ENCODE measurements around the gene DLGAP1.
"Not testable (repeated sequence)": the region's sequence is repeated elsewhere in the genome, so short reads cannot be mapped to it uniquely, and the experiment has no call there.

DLGAP1 gene

DNA sequence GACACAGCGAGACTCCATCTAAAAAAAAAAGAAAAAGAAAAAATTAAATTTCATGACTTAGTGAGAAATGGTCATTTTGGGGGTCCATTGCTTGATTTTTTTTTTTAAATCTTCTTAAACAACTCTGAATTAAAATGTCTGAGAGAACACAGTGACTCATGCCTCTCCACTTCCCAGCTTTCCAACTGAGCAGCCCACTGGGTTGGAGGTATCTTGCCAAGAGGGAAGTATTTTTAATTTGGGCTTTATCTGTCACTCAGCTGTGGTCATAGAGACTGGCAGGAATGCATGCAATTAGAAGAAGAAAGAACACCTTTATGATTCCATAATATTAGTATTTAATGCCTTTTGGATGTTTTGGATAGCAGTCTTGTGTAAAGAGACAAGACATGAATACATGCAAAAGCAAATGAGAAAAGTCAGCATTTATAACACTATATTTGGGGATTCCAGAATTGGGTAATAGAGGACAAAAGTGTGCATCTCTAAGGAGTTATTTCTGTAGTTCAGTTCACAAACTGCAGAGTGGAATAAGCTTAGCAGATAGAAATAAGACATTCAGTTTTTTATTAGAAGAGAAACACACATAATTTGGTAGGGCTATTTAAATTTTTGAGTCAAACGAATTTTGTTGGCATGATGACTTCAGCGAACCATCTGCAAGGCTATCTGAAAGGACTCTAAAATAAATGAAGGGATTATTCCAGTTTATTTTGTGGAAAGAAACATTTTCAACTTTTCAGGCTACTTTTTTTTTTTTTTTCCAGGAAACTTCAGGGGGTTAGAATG is 750.4 kb downstream of the DLGAP1 start:
- DNase-seq, result no peak

DNA sequence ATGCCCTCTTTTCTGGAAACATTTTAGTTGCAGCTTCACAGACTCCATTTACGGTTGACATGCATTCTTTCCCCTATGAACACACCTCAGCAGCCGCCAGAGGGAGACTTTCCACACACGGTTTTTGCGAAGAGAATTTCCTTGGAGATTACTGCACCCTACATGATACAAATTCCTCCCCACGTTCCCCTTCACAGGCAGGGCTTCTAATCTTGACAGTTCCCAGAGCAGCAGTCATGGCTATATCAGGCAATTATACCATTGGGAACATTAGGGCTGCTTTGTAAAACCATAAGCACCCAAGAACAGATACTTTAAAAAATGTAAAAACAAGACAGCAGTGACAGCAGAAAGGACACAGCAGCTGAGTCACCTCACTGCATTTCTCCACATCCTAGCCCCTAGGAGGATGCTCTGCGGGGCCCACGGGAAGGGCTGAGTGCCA is 751.4 kb downstream of the DLGAP1 start:
- no peak for DNase-seq

DNA sequence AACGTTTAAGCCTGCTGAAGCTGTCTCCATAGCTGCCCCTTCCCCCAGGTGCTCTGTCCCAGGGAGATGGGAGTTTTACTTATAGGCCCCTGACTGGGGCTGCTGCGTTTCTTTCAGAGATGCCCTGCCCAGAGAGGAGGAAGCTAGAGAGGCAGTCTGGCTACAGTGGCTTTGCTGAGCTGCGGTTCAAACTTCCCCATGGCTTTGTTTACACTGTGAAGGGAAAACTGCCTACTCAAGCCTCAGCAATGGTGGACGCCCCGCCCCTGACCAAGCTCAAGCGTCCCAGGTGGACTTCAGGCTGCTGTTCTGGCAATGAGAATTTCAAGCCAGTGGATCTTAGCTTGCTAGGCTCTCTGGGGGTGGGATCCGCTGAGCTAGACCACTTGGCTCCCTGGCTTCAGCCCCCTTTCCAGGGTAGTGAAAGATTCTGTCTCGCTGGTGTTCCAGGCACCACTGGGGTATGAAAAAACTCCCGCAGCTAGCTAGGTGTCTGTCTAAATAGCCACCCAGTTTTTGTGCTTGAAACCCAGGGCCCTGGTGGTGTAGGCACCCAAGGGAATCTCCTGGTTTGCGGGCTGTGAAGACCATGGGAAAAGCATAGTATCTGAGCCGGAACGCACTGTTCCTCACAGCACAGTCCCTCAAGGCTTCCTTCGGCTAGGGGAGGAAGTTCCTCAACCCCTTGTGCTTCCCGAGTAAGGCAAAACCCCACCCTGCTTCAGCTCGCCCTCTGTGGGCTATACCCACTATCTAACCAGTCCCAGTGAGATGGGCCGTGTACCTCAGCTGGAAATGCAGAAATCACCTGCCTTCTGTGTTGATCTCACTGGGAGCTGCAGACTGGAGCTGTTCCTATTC is 755.2 kb downstream of the DLGAP1 start:
- DNase-seq, result not testable (repeated sequence)

DNA sequence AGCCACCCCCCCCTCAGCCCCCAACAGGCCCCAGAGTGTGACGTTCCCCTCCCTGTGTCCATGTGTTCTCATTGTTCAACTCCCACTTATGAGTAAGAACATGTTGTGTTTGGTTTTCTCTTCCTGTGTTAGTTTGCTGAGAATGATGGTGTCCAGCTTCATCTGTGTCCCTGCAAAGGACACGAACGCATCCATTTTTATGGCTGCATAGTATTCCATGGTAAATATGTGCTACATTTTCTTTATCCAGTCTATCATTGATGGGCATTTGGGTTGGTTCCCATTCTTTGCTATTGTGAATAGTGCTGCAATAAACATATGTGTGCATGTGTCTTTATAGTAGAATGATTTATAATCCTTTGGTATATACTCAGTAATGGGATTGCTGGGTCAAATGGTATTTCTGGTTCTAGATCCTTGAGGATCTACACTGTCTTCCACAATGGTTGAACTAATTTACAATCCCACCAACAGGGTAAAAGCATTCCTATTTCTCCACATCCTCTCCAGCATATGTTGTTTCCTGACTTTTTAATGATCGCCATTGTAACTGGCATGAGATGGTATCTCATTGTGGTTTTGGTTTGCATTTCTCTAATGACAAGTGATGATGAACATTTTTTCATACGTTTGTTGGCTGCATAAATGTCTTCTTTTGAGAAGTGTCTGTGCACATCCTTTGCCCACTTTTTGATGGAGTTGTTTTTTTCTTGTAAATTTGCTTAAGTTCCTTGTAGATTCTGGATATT is 760.9 kb downstream of the DLGAP1 start:
- not testable (repeated sequence) for DNase-seq

DNA sequence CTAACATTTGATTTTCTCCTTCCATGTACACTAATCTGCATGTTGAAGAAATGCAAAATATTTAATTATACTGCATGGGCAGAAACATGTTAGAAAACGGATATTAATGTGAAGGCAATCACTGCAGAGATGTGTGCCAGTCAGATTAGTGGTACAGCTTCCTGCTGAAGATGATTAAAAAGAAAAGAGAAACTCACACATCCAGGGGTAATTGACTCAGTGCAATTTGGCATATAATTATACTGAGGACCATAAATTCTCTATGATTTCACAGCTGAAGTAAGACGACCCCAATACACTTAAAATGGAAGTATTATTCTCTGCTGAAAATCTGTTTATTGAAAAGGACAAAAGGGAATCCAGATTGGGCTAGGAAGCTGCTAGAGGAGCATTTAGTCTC is 761.7 kb downstream of the DLGAP1 start:
- no peak for DNase-seq

DNA sequence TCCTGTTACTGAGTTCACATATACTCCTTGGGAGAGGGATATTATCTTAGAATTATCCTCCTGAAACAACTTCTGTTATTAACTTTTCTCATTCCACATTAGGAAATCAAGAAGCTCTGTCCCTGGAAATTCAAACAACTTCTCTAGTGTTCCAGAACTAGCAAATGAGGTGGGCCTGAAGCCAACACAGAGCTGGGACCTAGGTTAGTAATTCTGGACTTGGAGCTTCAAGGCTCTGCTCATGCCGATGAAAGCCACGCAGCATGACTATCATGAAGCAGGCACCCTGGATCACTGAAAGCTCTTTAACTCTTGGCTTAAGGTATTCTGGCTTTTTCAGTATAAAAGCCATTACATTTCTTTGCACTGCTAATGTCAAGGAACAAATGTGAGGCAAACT is 762.4 kb downstream of the DLGAP1 start:
- no peak for DNase-seq

DNA sequence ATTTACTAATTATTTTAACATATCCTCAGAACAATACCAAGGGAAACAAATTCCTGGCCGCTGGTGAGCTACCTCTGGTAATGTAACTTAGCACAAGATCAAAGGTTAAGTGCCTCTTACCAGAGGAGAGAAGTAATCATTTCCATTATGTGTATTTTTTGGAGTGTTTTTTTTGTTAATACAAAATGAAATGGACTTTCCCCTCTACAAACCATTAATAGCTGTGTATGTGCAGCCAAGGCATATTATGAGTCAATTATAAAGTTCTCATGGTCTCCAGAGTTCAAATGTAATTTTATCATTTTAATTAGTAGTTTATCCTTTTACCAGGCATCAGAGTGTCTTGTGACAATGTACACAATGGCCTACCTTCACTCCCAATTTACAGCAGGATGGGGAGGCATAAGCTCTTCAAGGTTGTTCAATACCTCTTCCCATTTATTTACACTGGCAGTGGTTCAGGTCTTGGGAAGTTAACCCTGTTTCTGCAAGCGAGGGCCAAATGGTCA is 762.9 kb downstream of the DLGAP1 start:
- no peak for DNase-seq

DNA sequence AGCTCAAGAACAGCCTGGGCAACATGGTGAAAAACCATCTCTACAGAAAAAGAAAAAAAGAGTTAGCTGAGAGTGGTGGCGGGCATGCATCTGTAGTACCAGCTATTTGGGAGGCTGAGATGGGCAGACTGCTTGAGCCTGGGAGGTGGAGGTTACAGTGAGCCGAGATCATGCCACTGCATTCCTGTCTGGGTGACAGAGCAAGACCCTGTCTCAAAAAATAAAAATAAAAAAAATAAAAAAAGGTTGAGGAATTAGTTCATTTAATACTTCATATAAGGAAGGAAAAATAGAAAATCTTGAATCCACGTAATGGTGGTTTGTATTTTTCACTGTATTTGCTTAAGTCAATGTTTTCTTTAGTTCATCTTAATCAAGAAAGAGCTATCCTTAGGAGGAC is 763.4 kb downstream of the DLGAP1 start:
- no peak for DNase-seq

DNA sequence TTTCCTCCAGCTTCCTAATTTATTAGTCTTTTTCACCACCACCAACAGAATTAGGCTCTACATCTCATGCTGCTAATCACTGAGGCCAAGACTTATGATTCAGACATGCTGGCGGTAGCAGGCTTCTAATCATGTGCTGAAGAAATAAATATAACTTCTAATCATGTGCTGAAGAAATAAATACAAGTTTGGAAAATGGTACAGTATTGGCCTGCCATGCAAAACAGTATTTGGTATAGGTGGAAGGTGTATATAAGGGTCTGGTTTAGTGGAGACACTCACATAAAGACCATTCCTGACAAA is 764.4 kb downstream of the DLGAP1 start:
- no peak for DNase-seq

DNA sequence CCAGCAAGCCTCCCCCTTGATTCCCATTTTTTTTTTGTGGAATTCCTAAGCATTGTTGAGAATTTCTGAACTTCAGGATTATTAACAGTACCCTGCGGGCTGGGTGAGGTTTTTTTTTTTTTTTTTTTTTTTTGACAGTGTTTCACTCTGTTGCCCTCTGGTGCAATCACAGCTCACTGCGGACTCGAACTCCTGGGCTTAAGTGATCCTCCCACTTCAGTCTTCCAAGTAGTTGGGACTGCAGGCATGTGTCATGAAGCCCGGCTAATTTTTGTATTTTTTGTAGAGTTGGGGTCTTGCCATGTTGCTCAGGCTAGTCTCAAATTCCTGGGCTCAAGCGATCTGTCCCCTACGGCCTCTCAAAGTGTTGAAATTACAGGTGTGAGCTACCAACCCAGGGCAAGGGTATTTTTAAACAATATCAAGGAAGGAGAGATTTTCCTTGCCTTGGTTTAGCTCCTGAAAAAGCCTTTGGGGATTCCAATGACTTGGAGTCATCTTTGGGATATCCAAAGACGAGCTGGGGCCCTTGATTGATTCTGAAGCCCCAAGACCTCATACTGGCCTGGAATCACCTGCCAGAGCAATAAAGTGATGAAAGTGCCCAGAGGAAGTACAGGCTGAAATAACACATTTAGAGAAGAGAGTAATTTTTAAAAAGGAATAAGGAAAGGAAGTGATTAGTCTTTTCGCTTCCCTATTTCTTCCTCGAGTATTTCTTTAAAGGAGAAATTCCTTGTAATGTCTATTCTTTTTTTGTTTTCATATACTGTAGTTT is 764.9 kb downstream of the DLGAP1 start:
- no peak for DNase-seq

DNA sequence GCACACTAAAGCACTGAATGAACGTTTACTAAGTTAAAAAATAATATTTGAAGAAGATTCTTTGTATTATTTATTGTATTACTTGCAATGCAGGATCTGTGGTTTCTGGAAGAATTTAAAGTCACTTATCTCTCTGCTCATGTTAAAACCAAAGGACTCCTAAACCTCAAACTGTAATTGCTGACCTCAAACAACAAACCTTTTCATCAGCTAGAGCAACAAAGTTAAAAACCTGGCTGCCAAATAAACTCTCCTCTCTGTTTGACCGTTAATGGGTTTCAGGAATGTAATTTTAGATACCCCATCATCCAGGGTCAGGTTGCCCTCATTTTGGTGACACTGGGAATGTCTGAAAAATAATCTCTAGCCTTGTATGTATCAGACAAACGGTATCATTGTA is 766.0 kb downstream of the DLGAP1 start:
- DNase-seq, result no peak

DNA sequence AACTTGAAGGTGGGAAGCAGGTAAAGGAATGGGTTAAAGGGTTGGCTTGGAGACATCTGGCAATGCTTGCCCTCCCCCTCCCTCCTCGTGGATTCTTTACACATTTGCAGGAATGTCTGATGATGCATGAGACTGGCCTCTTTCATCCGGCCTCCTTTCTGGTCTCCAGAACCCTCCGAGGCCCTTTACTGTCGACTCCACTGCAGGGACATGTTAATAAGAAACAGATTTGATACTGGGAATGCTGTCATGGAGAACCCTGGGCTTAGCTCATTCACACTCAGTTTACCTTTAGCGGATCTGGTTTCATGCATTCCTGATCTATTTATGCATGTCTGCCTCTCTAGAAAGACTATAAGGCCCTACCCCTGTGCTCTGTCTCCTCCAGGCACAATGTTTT is 766.4 kb downstream of the DLGAP1 start:
- DNase-seq, result no peak

DNA sequence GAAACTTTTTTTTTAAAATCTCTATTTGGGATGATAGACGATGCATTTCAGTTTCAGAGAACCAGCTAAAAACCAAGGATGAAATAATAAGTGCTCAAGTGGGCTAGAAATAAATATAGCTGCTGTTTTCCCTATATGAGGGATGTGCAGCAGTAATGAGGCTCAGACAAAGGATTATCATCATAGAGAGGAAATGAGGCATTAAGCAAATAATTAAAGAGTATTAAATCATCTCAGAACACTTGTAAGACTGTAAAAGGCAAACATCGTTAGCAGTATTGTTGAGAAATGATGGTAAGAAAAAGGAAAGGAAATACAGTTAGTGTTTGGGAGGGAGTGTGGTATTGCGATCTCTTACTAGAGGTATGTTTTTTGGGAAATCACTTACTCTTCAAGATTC is 771.6 kb downstream of the DLGAP1 start:
- DNase-seq, result no peak

DNA sequence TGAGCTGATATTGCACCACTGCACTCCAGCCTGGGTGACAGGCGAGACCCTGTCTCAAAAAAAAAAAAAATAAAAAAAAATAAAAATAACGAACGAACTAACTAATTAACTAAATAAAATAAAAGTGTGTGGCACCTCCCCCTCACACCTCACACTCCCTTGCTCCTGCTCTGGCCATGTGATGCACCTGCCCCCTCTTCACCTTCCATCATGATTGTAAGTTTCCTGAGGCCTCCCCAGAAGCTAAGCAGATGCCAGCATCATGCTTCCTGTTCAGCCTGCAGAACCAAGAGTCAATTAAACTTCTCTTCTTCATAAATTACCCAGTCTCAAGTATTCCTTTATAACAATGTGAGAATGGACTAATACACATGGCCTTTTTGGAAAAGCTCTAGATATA is 773.0 kb downstream of the DLGAP1 start:
- no peak for DNase-seq

DNA sequence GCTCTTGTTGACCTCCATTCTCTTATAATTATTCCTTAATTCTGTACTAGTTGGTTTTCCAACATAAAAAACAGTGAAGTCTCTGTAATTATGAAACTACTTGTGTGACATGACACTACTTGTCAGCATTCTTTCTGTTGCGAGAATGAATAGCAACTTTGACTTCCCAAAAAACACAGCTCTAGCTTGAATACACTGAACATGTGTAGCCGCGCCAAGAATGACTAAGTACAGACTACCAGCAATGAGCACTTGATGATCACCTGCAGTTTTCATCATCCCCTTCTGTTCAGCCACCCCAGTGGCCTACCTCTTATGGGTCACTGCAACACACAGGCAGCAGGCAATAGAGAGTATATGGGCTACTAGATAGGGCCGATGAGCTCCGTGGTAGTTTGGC is 775.9 kb downstream of the DLGAP1 start:
- no peak for DNase-seq

DNA sequence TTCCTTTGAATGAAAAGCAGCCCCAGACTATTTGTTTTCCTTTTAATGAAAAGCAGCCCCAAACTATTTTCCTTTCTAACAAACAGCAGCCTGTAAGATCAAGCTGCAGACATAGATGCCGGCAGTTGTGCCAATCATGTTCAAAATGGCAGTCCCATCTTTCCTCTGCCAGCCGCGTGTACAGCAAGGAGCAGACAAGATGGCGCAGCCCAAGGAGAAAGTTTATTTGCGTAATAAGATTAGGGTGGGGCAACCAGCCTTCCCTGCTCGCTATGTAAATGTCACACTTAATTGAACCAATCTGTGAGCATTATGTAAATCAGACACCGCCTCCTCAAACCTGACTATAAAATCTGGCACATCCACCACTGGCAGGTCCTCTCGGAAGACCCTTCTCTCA is 779.1 kb downstream of the DLGAP1 start:
- no peak for DNase-seq

DNA sequence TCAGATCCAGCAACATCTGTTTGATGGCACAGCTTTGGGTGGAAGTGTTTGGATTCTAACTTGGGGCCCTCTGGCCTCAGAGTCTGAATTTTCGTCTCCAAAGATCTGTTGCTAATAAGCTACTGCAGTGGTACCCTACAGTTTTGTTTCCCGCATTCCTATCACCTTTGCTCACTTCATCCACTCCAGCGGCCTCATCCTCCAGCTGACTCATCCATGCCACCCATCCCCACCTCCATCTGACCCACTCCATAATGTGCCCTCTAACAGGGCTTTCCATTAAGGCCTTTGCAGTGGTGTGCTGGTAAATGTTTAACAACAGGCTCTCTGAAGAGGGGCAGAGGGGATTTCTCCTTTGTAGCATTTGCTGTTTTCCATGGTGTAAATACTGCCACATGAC is 779.7 kb downstream of the DLGAP1 start:
- no peak for DNase-seq

DNA sequence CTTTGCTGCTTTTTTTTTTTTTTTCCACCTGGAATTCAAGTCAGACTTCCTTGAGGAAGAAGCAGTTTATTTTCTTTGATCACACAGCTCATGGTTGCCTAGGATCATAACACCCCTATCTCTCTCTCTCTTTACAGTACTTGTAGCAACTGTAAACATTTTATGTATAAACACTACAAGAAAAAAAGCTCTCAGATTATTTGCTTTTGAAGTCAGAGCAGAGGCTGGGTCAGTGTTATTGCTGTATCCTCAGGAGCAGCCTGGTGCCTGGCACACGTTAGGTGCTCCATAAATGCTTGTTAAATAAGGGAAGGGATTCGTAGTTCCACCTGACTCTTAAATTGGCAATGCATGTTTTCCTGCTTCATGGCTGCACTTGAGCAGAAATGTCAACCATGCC is 783.9 kb downstream of the DLGAP1 start:
- no peak for DNase-seq

DNA sequence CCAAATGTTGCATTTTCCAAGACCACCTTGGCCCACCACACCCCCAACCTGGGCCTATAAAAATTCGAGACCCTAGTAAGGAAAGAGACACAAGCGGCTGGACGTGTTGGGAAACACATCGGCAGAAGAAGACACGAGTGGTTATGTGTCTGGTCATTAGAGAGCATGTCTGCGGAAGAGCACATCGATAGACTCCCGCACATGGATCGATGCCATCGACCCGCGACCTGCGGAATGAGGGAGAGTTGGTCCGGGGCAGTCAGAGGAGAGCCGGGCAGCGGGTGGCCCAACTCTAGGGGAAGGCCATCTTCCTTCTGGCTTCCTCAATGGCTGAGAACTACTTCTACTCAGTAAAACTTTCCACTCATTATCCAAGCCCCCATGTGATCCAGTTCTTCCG is 785.7 kb downstream of the DLGAP1 start:
- no peak for DNase-seq

DNA sequence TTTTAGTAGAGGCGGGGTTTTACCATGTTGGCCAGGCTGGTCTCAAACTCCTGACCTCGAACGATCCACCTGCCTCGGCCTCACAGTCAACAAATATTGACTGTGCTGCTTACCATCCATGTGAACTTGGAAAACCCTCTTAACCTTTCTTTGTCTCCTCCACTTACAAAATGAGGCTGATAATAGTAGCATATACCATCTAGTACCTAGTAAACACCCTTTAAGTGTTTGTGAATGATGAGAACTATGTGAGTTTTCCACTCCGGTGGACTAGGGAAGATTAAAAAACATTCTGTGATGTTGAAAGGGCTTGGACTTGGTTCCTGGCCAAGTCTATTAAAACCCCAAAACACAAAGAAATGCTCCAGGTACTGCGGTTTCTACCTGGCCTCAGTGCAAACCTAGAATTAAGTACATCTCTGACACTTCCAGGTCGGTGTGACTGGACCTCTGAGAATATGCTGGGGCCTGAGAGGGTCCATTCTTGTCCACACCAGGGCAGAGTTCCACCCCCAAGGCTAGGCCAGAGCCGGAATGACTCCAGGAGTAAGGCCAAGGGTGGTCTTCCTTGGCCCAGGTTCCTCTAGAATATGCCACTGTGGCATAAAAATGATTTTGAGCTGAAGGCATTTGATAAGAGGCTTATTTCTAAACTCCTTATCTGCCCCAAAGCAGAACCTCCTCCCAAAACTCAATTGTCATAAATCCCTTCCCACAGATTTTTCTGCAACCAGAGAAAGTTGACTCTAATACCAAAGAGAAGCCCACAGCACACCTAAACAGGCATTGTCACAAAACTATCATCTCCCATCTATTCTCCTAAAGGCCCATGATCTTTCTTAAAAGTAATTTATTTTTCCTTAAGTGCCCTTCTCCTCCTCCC is 787.6 kb downstream of the DLGAP1 start:
- DNase-seq, result no peak

DNA sequence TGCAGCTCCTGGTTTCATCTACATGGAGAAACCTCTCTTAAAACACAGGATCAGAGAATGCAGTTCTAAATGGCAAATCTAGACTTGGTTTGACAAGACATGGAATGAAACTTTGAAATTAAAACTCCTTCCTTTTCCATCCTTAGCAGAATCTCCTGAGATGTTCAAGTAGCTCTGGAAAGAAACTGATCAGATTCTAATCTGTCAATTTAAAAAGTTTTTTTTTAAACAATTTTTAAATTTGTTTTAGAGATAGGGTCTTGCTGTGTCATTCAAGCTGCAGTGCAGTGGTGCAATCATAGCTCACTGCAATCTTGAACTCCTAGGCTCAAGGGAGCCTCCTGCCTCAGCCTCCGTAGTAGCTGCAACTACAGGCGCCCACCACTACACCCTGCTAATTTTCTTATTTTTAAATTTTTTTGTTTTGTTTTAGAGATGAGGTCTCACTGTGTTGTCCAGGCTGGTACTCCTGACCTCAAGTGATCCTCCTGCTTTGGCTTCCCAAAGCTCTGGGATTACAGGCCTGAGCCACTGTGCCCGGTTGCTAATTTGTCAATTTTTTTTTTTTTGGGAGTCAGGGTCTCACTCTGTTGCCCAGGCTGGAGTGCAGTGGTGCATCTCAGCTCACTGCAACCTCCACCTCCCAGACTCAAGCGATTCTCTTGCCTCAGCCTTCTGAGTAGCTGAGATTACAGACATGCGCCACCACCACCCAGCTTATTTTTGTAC is 788.4 kb downstream of the DLGAP1 start:
- no peak for DNase-seq

Data from cortex of kidney (tissue), 1 donor.